ENCODE data around the gene SMIM10. TPM values are rescaled to one million over a fixed set of nuclear protein-coding genes. Genes with fewer than 3 reads are reported as not detected.

The SMIM10 gene
- total RNA-seq, 1 experiment from 2014 or later: 2.4 TPM

DNA sequence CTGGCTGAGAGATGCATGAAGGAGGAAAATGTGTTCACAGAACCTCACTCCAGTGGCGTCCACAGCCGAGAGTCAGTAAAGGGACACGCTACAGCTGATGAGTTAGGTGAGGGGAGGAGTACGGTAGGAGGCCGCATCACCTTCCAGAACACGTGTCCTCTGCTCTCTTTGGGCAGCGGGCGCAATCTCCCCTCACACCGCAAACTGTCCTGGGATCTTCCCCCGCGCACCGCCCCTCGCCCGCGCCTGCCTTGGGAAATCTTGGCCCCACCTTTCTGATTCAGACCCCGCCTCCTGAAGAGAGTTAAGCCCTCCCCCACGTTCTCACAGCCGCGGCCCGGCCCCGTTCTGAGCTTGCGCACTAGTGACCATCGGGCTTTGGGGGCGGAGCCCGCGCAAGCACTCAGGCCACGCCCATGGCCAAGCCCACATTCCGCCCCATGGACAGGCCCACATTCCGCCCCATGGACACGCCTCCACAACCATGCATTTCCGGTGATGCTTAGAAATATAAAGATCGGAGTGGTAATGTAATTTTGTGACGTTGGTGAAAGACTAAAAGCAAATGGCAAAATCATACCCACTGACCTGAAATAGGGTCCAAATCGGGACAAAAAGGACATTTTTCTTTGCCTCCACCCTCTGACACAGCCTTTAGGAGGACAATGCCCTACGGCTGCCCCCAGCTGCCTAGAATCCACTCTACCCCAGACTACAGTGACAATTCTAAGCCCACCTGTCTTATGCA, 13.3 kb downstream of the SMIM10 start:
- Mint-ChIP-seq H3K9me3 (ENCODE audit: low read depth, unreplicated experiment) (no peaks in the 10 kb centered on the region), H3K4me3 (ENCODE audit: low read depth, unreplicated experiment) (peak overlapping the region; percentile 83), H3K27me3 (ENCODE audit: unreplicated experiment) (no peaks in the 10 kb centered on the region), H3K36me3 (ENCODE audit: insufficient read depth, unreplicated experiment) (peaks cover 9% of the 10 kb centered on the region), H3K4me1 (ENCODE audit: low read depth, unreplicated experiment) (peaks cover 8% of the 10 kb centered on the region), H3K27ac (ENCODE audit: unreplicated experiment) (no peak overlapping the region)
- DNase-seq: peak; percentile 93
- CTCF ChIA-PET: interaction anchor here (0.9 to 1.2 kb wide), 3 partner anchors 17 to 56 kb away, joined by 3 to 5 read pairs (median 4); no protein-coding TSS in a partner anchor
- TF ChIP-seq CTCF (IDR thresholded peaks at IDR 0.05; ENCODE audit: unreplicated experiment): no peak
- BruUV-seq (replicated peaks): no TSS peak
- intact Hi-C loops (cut with micrococcal nuclease; ENCODE audit: unreplicated experiment): no loop called here

- no peaks in the 10 kb centered on the region for H3K9me3 Mint-ChIP-seq (ENCODE audit: low read depth, unreplicated experiment)
These were observed 15.4 kb downstream of the SMIM10 start for GRCh38 chrX:135006187-135006586.

GRCh38 chrX:135009057-135009610, 18.3 kb downstream of the SMIM10 start:
- Mint-ChIP-seq H3K4me3 (ENCODE audit: low read depth, unreplicated experiment) (no peak overlapping the region), H3K27ac (ENCODE audit: unreplicated experiment) (no peak overlapping the region), H3K4me1 (ENCODE audit: low read depth, unreplicated experiment) (peaks cover 6% of the 10 kb centered on the region), H3K36me3 (ENCODE audit: insufficient read depth, unreplicated experiment) (peaks cover 3% of the 10 kb centered on the region), H3K27me3 (ENCODE audit: unreplicated experiment) (peaks cover 12% of the 10 kb centered on the region), H3K9me3 (ENCODE audit: low read depth, unreplicated experiment) (no peaks in the 10 kb centered on the region)
- no peak for TF ChIP-seq CTCF (IDR thresholded peaks at IDR 0.05; ENCODE audit: unreplicated experiment)
- no TSS peak for BruUV-seq (replicated peaks)
- no peak for DNase-seq
- CTCF ChIA-PET: no interaction called here
- intact Hi-C loops (cut with micrococcal nuclease; ENCODE audit: unreplicated experiment): no loop called here

More at GRCh38 chrX:135006187-135006586, 15.4 kb downstream of the SMIM10 start:
- Mint-ChIP-seq H3K27ac (ENCODE audit: unreplicated experiment) (no peak overlapping the region), H3K4me1 (ENCODE audit: low read depth, unreplicated experiment) (peaks cover 6% of the 10 kb centered on the region), H3K36me3 (ENCODE audit: insufficient read depth, unreplicated experiment) (peaks cover 9% of the 10 kb centered on the region), H3K27me3 (ENCODE audit: unreplicated experiment) (no peaks in the 10 kb centered on the region), H3K4me3 (ENCODE audit: low read depth, unreplicated experiment) (no peak overlapping the region)
- no peak for DNase-seq
- TF ChIP-seq CTCF (IDR thresholded peaks at IDR 0.05; ENCODE audit: unreplicated experiment): no peak
- intact Hi-C loops (cut with micrococcal nuclease; ENCODE audit: unreplicated experiment): no loop called here
- BruUV-seq (replicated peaks): no TSS peak
- CTCF ChIA-PET: interaction anchor here (0.5 kb wide), 1 partner anchor 1319 kb away, joined by 9 read pairs; no protein-coding TSS in a partner anchor

GRCh38 chrX:135009838-135010237, 19.0 kb downstream of the SMIM10 start:
- Mint-ChIP-seq H3K4me1 (ENCODE audit: low read depth, unreplicated experiment) (peaks cover 6% of the 10 kb centered on the region), H3K27ac (ENCODE audit: unreplicated experiment) (no peak overlapping the region), H3K36me3 (ENCODE audit: insufficient read depth, unreplicated experiment) (no peaks in the 10 kb centered on the region), H3K9me3 (ENCODE audit: low read depth, unreplicated experiment) (no peaks in the 10 kb centered on the region), H3K27me3 (ENCODE audit: unreplicated experiment) (peaks cover 12% of the 10 kb centered on the region), H3K4me3 (ENCODE audit: low read depth, unreplicated experiment) (no peak overlapping the region)
- BruUV-seq (replicated peaks): no TSS peak
- intact Hi-C loops (cut with micrococcal nuclease; ENCODE audit: unreplicated experiment): no loop called here
- DNase-seq: no peak
- CTCF ChIA-PET: no interaction called here
- TF ChIP-seq CTCF (IDR thresholded peaks at IDR 0.05; ENCODE audit: unreplicated experiment): no peak

Data from Calu3 (cell line).